GM10248 (cell line): ENCODE results near the gene HS3ST3A1.
"Not testable (repeated sequence)": the region's sequence is repeated elsewhere in the genome, so short reads cannot be mapped to it uniquely, and the experiment has no call there.

ENCODE experiments used
- CTCF ChIA-PET: fragments of 300-600 bp; sonication (Branson Sonifier 250); formaldehyde crosslinking; extraction: SDS; loops from one replicate; lab custom pipeline; 2021; ENCODE audit warnings: antibody characterized with exemption; lab: Yijun Ruan, JAX
- POLR2A ChIA-PET: fragments of 350-650 bp; sonication (Branson Sonifier 250); formaldehyde crosslinking; extraction: SDS; loops from one replicate; lab custom pipeline; 2020; ENCODE audit warnings: antibody characterized with exemption; lab: Yijun Ruan, JAX
- DNase-seq: peaks from one replicate; pipeline ENCODE4 v3.0.0; 2012; ENCODE audit errors: extremely low spot score
- CTCF ChIP-seq: IDR thresholded peaks from 2 replicates; pipeline ENCODE4 v1.5.1; 2012; ENCODE audit warnings: mild to moderate bottlenecking, low read depth; ENCODE audit errors: extremely low read depth, missing control alignments, control extremely low read depth

The HS3ST3A1 gene

GRCh38 chr17:13498184-13498583 lies 103.5 kb downstream of the HS3ST3A1 start:
- TF ChIP-seq CTCF = no peak
- ChIA-PET POLR2A (no interaction called here), CTCF (no interaction called here)
- DNase-seq = no peak

GRCh38 chr17:13496553-13497056 lies 105.1 kb downstream of the HS3ST3A1 start:
- CTCF ChIA-PET, POLR2A ChIA-PET, DNase-seq: not testable (repeated sequence)

- TF ChIP-seq CTCF = no peak
- ChIA-PET CTCF (no interaction called here), POLR2A (no interaction called here)
- no peak for DNase-seq
These were observed 106.3 kb downstream of the HS3ST3A1 start for GRCh38 chr17:13495423-13495822.

- CTCF ChIA-PET = interaction anchor here (1.2 kb wide), 1 partner anchor 61 kb away, joined by 3 read pairs; no protein-coding TSS in a partner anchor
- DNase-seq = no peak
- POLR2A ChIA-PET = interaction anchor here (0.6 kb wide), 1 partner anchor 1088 kb away, joined by 3 read pairs; no protein-coding TSS in a partner anchor
These were observed 109.0 kb downstream of the HS3ST3A1 start for GRCh38 chr17:13492737-13493122.

GRCh38 chr17:13491916-13492736 lies 109.6 kb downstream of the HS3ST3A1 start:
- ChIA-PET POLR2A (no interaction called here), CTCF (no interaction called here)
- TF ChIP-seq CTCF = no peak
- no peak for DNase-seq

More at GRCh38 chr17:13492737-13493122, 109.0 kb downstream of the HS3ST3A1 start:
- TF ChIP-seq CTCF = no peak

GRCh38 chr17:13491491-13491890 lies 110.2 kb downstream of the HS3ST3A1 start:
- CTCF ChIA-PET = no interaction called here
- POLR2A ChIA-PET = no interaction called here
- no peak for TF ChIP-seq CTCF
- no peak for DNase-seq

GRCh38 chr17:13490906-13491482 lies 110.7 kb downstream of the HS3ST3A1 start:
- ChIA-PET CTCF (no interaction called here), POLR2A (no interaction called here)
- DNase-seq = no peak

More at GRCh38 chr17:13490906-13491482, 110.7 kb downstream of the HS3ST3A1 start:
- TF ChIP-seq CTCF = no peak
